RWPE2 (cell line): Measurements from ENCODE around the gene MREG.

Experiments used
- ATAC-seq: fragments of 200-7000 bp; cut with Tn5 transposase; 3 replicates; pipeline ENCODE4 v1.9.1; 2021; ENCODE audit warnings: low read depth
- DNase-seq: peaks from one replicate; pipeline ENCODE4 v3.0.0-alpha.2; 2020; ENCODE audit warnings: low spot score
- H3K27ac ChIP-seq: fragments of 450-650 bp; 2 replicates; pipeline ENCODE4 v1.5.1; 2017; ENCODE audit warnings: mild to moderate bottlenecking; ENCODE audit not compliant: poor library complexity, severe bottlenecking
- H3K27me3 ChIP-seq: fragments of 250-450 bp; sonication (Bioruptor Pico); 2 replicates; pipeline ENCODE4 v1.5.1; 2021; ENCODE audit warnings: mild to moderate bottlenecking, moderate library complexity; ENCODE audit not compliant: insufficient read depth, poor library complexity, severe bottlenecking
- H3K36me3 ChIP-seq: fragments of 250-450 bp; sonication (Bioruptor Pico); 2 replicates; pipeline ENCODE4 v1.5.1; 2020; ENCODE audit warnings: low read depth, mild to moderate bottlenecking, moderate library complexity
- H3K4me1 ChIP-seq: fragments of 250-450 bp; sonication (Bioruptor Pico); 2 replicates; pipeline ENCODE4 v1.5.1; 2021; ENCODE audit warnings: mild to moderate bottlenecking, moderate library complexity; ENCODE audit not compliant: insufficient read depth, poor library complexity, severe bottlenecking
- H3K4me3 ChIP-seq: fragments of 250-450 bp; sonication (Bioruptor Pico); 2 replicates; pipeline ENCODE4 v1.5.1; 2021; ENCODE audit warnings: mild to moderate bottlenecking, moderate library complexity; ENCODE audit not compliant: severe bottlenecking
- H3K9me3 ChIP-seq: fragments of 250-450 bp; sonication (Bioruptor Pico); 2 replicates; pipeline ENCODE4 v1.5.1; 2021; ENCODE audit warnings: mild to moderate bottlenecking, moderate library complexity; ENCODE audit not compliant: severe bottlenecking
- TF ChIP-seq, protein P1 (sequence below): fragments of 450-650 bp; IDR thresholded peaks from one replicate; pipeline ENCODE4 v1.5.1; 2017; ENCODE audit warnings: mild to moderate bottlenecking, moderate library complexity; ENCODE audit not compliant: poor library complexity, severe bottlenecking

The MREG gene

DNA sequence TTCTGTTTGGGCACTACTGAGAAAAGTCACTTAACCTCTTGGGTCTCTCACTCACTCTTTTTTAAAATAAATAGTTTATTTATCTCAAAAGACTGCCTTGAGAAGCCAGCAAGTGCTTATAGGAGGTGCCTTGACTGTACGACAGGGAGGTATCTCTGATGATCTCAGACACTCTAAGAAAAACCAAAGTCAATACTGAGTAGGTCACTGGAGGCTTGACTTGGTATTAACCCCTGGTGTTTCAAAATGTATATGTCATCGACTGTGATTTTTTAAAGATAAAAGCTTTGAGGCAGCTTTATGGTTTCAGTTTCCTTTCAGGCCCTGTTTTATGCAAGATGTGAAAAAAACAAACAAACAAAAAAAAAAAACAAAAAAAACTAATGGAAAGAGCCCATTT is 33.7 kb downstream of the MREG start:
- Histone ChIP-seq H3K27me3 (no peaks in the 10 kb centered on the region), H3K27ac (no peak overlapping the region), H3K9me3 (no peaks in the 10 kb centered on the region), H3K4me1 (peaks cover 23% of the 10 kb centered on the region), H3K4me3 (no peak overlapping the region), H3K36me3 (peaks cover 6% of the 10 kb centered on the region; the same call in 1 of the 2 replicates)
- DNase-seq (no peak), ATAC-seq (no peak)
- TF ChIP-seq, protein P1, sequence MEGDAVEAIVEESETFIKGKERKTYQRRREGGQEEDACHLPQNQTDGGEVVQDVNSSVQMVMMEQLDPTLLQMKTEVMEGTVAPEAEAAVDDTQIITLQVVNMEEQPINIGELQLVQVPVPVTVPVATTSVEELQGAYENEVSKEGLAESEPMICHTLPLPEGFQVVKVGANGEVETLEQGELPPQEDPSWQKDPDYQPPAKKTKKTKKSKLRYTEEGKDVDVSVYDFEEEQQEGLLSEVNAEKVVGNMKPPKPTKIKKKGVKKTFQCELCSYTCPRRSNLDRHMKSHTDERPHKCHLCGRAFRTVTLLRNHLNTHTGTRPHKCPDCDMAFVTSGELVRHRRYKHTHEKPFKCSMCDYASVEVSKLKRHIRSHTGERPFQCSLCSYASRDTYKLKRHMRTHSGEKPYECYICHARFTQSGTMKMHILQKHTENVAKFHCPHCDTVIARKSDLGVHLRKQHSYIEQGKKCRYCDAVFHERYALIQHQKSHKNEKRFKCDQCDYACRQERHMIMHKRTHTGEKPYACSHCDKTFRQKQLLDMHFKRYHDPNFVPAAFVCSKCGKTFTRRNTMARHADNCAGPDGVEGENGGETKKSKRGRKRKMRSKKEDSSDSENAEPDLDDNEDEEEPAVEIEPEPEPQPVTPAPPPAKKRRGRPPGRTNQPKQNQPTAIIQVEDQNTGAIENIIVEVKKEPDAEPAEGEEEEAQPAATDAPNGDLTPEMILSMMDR: no peak

DNA sequence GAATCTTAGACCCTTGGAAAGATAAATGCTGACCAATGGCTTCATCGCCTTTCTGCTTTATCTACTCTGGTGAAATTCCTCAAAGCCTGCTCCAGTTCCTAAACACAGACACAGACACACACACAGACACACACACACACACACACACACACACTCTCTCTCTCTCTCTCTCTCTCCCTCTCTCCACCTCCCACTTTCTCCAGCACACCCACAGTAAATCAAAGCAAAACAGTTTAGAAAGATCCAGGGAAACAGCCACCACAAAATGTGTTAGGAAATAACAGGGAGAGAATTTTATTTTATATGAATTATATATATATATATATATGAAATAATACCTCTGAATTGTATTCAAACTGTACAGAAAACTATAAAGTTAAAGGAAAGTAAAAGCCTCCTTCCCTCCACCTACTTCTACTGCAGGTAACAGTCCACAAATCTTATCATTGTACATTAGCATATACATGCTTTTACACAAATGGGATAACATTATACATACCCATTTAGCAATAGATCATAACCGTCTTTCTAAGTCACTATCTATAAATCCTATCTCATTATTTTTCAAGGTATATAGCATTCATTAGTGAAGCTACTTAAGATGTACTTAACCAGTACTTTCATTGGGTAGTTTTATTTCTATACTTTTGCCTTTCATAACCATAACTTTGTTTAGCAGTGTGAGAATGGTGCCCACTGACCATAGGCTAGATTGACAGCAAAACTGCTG is 38.5 kb downstream of the MREG start:
- TF ChIP-seq, protein P1: no peak
- no peak overlapping the region for H3K4me3 ChIP-seq
- H3K36me3 ChIP-seq: peaks cover 3% of the 10 kb centered on the region; the same call in 1 of the 2 replicates
- H3K4me1 ChIP-seq: peaks cover 10% of the 10 kb centered on the region
- no peaks in the 10 kb centered on the region for H3K27me3 ChIP-seq
- no peak overlapping the region for H3K27ac ChIP-seq
- no peaks in the 10 kb centered on the region for H3K9me3 ChIP-seq
- DNase-seq (no peak), ATAC-seq (no peak)

DNA sequence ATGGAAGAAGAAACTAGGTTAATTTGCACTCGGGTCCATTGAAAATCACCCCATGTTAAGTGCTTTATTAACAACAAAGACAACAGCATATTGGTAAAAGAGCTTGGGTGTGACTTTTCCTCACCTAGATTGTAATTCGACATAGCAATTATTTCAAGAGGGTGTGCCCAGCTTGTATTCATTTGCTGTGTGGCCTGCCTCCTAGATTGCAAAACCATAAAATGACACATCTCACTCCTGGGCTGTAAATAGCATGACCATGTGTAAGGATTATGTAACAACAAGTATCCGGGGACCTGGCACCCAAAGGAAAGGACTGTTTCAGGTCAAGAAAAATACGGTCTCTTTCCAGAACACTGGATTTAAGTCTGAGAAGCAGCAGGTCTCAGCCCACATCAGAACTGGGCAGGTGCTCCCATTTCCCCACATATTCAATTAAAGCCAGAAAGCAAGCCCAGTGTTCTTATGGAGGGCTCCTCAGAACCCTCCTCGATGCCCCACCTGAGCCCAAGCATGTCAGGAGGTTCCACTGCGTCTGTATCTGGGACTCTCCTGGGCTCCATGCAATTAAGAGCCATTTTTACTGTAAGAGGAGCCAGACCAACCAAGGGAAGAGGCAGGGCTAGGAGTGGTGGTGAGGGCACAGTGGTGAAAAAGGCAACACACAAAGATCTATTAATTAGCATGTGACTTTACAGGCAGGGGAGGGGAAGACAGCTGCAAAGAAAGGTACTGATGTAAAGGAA is 39.2 kb downstream of the MREG start:
- ATAC-seq (peak; percentile 91), DNase-seq (no peak)
- no peak overlapping the region for H3K27ac ChIP-seq
- no peaks in the 10 kb centered on the region for H3K27me3 ChIP-seq
- peaks cover 10% of the 10 kb centered on the region for H3K4me1 ChIP-seq
- H3K36me3 ChIP-seq: peaks cover 3% of the 10 kb centered on the region; the same call in 1 of the 2 replicates
- no peak overlapping the region for H3K4me3 ChIP-seq
- H3K9me3 ChIP-seq: no peaks in the 10 kb centered on the region
- TF ChIP-seq, protein P1: peak; percentile 5

DNA sequence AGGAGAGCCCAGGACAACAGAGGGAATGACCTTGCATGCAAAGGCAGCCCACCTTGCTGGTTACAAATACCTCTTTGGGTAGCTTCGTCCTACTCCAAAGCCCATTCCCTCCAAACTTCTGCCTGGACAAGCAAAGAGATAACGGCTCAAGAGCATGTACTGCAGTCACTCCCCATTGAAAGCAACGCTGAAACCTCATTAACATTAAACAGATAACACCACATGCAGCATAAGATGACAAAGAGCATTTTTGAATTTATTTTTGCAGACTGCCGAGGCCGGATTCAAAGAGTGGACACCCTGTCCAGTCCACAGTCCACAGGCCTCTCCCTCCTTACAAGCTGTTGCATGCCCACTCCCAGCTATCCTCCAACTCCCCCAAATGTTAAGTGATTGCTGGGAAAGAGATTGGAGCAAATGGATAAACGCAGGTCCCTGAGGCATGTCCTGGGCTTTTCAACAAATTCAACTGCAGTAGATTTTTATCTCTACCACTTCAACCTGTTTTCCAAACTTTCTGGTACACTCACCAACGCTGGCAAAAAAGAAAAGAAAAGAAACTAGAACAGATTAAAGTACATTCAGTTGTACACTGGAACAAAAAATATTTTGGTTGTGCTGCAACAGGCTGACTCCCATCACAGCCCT is 40.1 kb downstream of the MREG start:
- Histone ChIP-seq H3K9me3 (no peaks in the 10 kb centered on the region), H3K4me1 (peaks cover 10% of the 10 kb centered on the region), H3K27ac (no peak overlapping the region), H3K27me3 (no peaks in the 10 kb centered on the region), H3K4me3 (no peak overlapping the region), H3K36me3 (no peaks in the 10 kb centered on the region)
- ATAC-seq (no peak), DNase-seq (no peak)
- TF ChIP-seq, protein P1: no peak
